Endothelial cell of umbilical vein (primary cell): Measurements from ENCODE around the gene COX7A2L. TPM values are rescaled to one million over a fixed set of nuclear protein-coding genes. Genes with fewer than 3 reads are reported as not detected.

Experiments
- BruUV-seq: library from RNA; stranded (reverse); fragments of 400-500 nt; replicated peaks from 2 replicates; lab custom pipeline; 2021; lab: Mats Ljungman, UMichigan
- CTCF ChIA-PET: fragments of 300-600, 350-600 bp; sonication (Branson Sonifier 250); formaldehyde crosslinking; loops from one replicate; lab custom pipeline; 2021; ENCODE audit warnings: antibody characterized with exemption, inconsistent platforms; lab: Charles Lee
- POLR2A ChIA-PET: fragments of 300-600, 350-600 bp; sonication (Branson Sonifier 250); formaldehyde crosslinking; loops from one replicate; lab custom pipeline; 2021; ENCODE audit warnings: antibody characterized with exemption, inconsistent platforms; lab: Charles Lee
- DNase-seq: peaks from one replicate; pipeline ENCODE4 v3.0.0-alpha.2; 2011; ENCODE audit warnings: low read depth, low spot score
- FAIRE-seq: peaks from 2 replicates; lab custom pipeline; 2011; peaks lifted over from hg19 to GRCh38; lab: Jason Lieb, UNC
- H2AFZ ChIP-seq: 2 replicates; pipeline ENCODE4 v1.6.0; 2012; ENCODE audit warnings: low read depth, low read length, control low read depth, inconsistent platforms
- H3K27ac ChIP-seq: 2 replicates; pipeline ENCODE4 v1.5.1; 2011; ENCODE audit warnings: low read depth, mild to moderate bottlenecking, control low read depth, low read length, moderate library complexity; ENCODE audit not compliant: insufficient read depth
- H3K27me3 ChIP-seq, 2 experiments: 2 replicates each; pipeline versions ENCODE4 v1.6.0 to v1.6.1; 2011; ENCODE audit warnings: low read length in 2 of 2, mixed read lengths in 1 of 2; ENCODE audit not compliant: control insufficient read depth in 2 of 2, insufficient read depth in 2 of 2
- H3K36me3 ChIP-seq, 2 experiments: 2 replicates in 1 of 2; 3 replicates in 1 of 2; pipeline ENCODE4 v1.5.1; 2011; ENCODE audit warnings: low read length in 2 of 2, mild to moderate bottlenecking in 1 of 2, moderate library complexity in 1 of 2; ENCODE audit not compliant: control insufficient read depth in 2 of 2, insufficient read depth in 2 of 2; ENCODE audit errors: extremely low read depth in 1 of 2
- H3K4me1 ChIP-seq: 3 replicates; pipeline ENCODE4 v1.5.1; 2011; ENCODE audit warnings: mild to moderate bottlenecking, low read length; ENCODE audit not compliant: control insufficient read depth, insufficient read depth; ENCODE audit errors: extremely low read depth
- H3K4me2 ChIP-seq: 2 replicates; pipeline ENCODE4 v1.6.1; 2011; ENCODE audit warnings: low read length, control low read depth, mixed read lengths; ENCODE audit not compliant: insufficient read depth
- H3K4me3 ChIP-seq, 3 experiments: fragments of 200-600 bp in 1 of 3; sonication (generic), shearing (Covaris generic) in 1 of 3; replicated peaks in 1 of 3; 2 replicates each; pipeline ENCODE4 v1.5.1; 2011 to 2016; ENCODE audit warnings: control low read depth in 3 of 3, low read length in 3 of 3, mild to moderate bottlenecking in 2 of 3, inconsistent platforms in 1 of 3, low read depth in 1 of 3, moderate library complexity in 1 of 3; ENCODE audit not compliant: insufficient read depth in 1 of 3
- H3K79me2 ChIP-seq: 2 replicates; pipeline ENCODE4 v1.6.0; 2012; ENCODE audit warnings: low read length, inconsistent platforms; ENCODE audit not compliant: control insufficient read depth, insufficient read depth
- H3K9ac ChIP-seq: replicated peaks from 2 replicates; pipeline ENCODE3; 2011; ENCODE audit warnings: low read length, control low read depth; ENCODE audit not compliant: insufficient read depth; ENCODE audit errors: extremely low read depth
- H3K9me1 ChIP-seq: replicated peaks from 3 replicates; pipeline ENCODE4 v1.6.0; 2011; ENCODE audit warnings: mild to moderate bottlenecking, low read length; ENCODE audit not compliant: control insufficient read depth, insufficient read depth; ENCODE audit errors: extremely low read depth
- H3K9me3 ChIP-seq: replicated peaks from 2 replicates; pipeline ENCODE4 v1.5.1; 2012; ENCODE audit warnings: low read length, inconsistent platforms; ENCODE audit not compliant: control insufficient read depth, insufficient read depth
- H4K20me1 ChIP-seq: replicated peaks from 2 replicates; pipeline ENCODE3; 2011; ENCODE audit warnings: mild to moderate bottlenecking, low read length; ENCODE audit not compliant: control insufficient read depth, insufficient read depth; ENCODE audit errors: extremely low read depth
- EZH2 ChIP-seq: IDR thresholded peaks from 2 replicates; pipeline ENCODE4 v1.6.1; 2012; ENCODE audit warnings: borderline replicate concordance, low read depth, mild to moderate bottlenecking, moderate library complexity, low read length, inconsistent platforms; ENCODE audit not compliant: severe bottlenecking
- FOS ChIP-seq: IDR thresholded peaks from 2 replicates; pipeline ENCODE4 v1.6.1; 2011; ENCODE audit warnings: mild to moderate bottlenecking, low read length, moderate library complexity, borderline replicate concordance; ENCODE audit not compliant: insufficient read depth
- GATA2 ChIP-seq: IDR thresholded peaks from 2 replicates; pipeline ENCODE4 v1.7.0; 2011; ENCODE audit warnings: low read depth, mild to moderate bottlenecking, moderate library complexity, mixed read lengths, low read length; ENCODE audit not compliant: insufficient read length, insufficient read depth
- JUN ChIP-seq: IDR thresholded peaks from 2 replicates; pipeline ENCODE4 v1.6.1; 2011; ENCODE audit warnings: borderline replicate concordance, low read depth; ENCODE audit not compliant: insufficient read length, insufficient read depth
- MYC ChIP-seq: IDR thresholded peaks from one replicate; pipeline ENCODE4 v1.6.1; 2011; ENCODE audit warnings: mild to moderate bottlenecking, low read depth, low read length
- POLR2A ChIP-seq: IDR thresholded peaks from 2 replicates; pipeline ENCODE4 v1.6.1; 2012; ENCODE audit warnings: low read depth, mild to moderate bottlenecking, control low read depth, low read length
- POLR2AphosphoS5 ChIP-seq: IDR thresholded peaks from 2 replicates; pipeline ENCODE4 v1.6.1; 2012; ENCODE audit warnings: low read depth, mild to moderate bottlenecking, control low read depth, low read length, moderate library complexity; ENCODE audit not compliant: insufficient read depth
- dilution Hi-C: fragments of 300-500 bp; cut with MboI; formaldehyde crosslinking; loops from one replicate; pipeline ENCODE4 v1.15.0; 2019; ENCODE audit warnings: low sequenced_read_pairs; ENCODE audit not compliant: extremely low pct_ligation_motif_present
- intact Hi-C: fragments of 100-400 bp; cut with micrococcal nuclease; formaldehyde crosslinking; loops from one replicate; pipeline ENCODE4 v1.10.0; 2022
- polyA plus RNA-seq, 4 experiments: library from polyadenylated mRNA; depleted of rRNA in 3 of 4; stranded (reverse) in 3 of 4; unstranded in 1 of 4; fragments of >200 nt; gene quantifications; 2 replicates each; pipeline versions ENCODE4 v1.2.1 to v1.2.3, GENCODE V29; 2011 to 2012; ENCODE audit warnings: missing spikeins in 1 of 4
- total RNA-seq: library from RNA; stranded (reverse); gene quantifications from 2 replicates; pipeline ENCODE4 v1.2.3, GENCODE V29; 2021
- TF ChIP-seq, protein P1 (sequence below), 2 donors: IDR thresholded peaks; 1 replicate in 1 of 2; 2 replicates in 1 of 2; pipeline ENCODE4 v1.5.1; 2011; ENCODE audit warnings: low read length in 2 of 2, mild to moderate bottlenecking in 2 of 2, moderate library complexity in 2 of 2, control low read depth in 1 of 2, inconsistent platforms in 1 of 2, low read depth in 1 of 2; ENCODE audit not compliant: insufficient read depth in 1 of 2; ENCODE audit errors: extremely low read depth in 1 of 2
- TF ChIP-seq, protein P2 (sequence below): IDR thresholded peaks from 2 replicates; pipeline ENCODE4 v1.6.1; 2011; ENCODE audit not compliant: insufficient read depth, insufficient read length

Gene COX7A2L
- total and polyA plus RNA-seq, 2 donors (not counting 3 experiments of a cell fraction or from before 2014, with no cell fraction given) = 94.2 to 119 TPM

DNA sequence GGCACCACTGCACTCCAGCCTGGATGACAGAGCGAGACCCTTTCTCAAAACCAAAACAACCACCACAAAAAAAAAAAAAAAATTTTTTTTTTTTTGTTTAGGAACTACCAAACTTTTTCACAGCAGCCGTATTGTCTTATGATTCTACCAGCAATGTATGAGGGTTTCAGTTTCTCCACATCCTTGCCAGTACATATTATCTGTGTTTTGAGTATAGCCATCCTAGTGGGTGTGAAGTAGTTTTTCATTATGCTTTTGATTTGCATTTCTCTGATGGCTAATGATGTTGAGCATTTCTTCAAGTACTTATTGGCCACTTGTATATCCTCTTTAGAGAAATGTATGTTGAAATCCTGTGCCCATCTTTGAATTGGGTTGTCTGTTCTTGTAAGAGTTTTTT lies 51.7 kb downstream of the COX7A2L start:
- no peaks in the 10 kb centered on the region for H3K79me2 ChIP-seq
- TF ChIP-seq GATA2 (no peak), FOS (no peak), POLR2AphosphoS5 (no peak), JUN (no peak), MYC (no peak), POLR2A (no peak), EZH2 (no peak)
- TF ChIP-seq, protein P1, sequence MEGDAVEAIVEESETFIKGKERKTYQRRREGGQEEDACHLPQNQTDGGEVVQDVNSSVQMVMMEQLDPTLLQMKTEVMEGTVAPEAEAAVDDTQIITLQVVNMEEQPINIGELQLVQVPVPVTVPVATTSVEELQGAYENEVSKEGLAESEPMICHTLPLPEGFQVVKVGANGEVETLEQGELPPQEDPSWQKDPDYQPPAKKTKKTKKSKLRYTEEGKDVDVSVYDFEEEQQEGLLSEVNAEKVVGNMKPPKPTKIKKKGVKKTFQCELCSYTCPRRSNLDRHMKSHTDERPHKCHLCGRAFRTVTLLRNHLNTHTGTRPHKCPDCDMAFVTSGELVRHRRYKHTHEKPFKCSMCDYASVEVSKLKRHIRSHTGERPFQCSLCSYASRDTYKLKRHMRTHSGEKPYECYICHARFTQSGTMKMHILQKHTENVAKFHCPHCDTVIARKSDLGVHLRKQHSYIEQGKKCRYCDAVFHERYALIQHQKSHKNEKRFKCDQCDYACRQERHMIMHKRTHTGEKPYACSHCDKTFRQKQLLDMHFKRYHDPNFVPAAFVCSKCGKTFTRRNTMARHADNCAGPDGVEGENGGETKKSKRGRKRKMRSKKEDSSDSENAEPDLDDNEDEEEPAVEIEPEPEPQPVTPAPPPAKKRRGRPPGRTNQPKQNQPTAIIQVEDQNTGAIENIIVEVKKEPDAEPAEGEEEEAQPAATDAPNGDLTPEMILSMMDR (IDR thresholded peaks at IDR 0.05; ENCODE audit: extremely low read depth in 1 of 2, insufficient read depth in 1 of 2, low read depth in 1 of 2, low read length in 2 of 2) = no peak
- TF ChIP-seq, protein P2, sequence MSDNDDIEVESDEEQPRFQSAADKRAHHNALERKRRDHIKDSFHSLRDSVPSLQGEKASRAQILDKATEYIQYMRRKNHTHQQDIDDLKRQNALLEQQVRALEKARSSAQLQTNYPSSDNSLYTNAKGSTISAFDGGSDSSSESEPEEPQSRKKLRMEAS = no peak
- ChIA-PET POLR2A (no interaction called here), CTCF (no interaction called here)
- intact Hi-C loops = no loop called here
- no TSS peak for BruUV-seq
- H3K27ac ChIP-seq = no peak overlapping the region
- H3K9me1 ChIP-seq = no peaks in the 10 kb centered on the region
- FAIRE-seq (no peak), DNase-seq (no peak)
- dilution Hi-C loops = no loop called here
- no peak overlapping the region for H2AFZ ChIP-seq
- H3K9me3 ChIP-seq = no peaks in the 10 kb centered on the region
- H3K27me3 ChIP-seq = no peaks in the 10 kb centered on the region
- no peak overlapping the region for H3K4me3 ChIP-seq
- H3K4me1 ChIP-seq = no peaks in the 10 kb centered on the region
- no peak overlapping the region for H3K4me2 ChIP-seq
- H3K9ac ChIP-seq = no peak overlapping the region
- H4K20me1 ChIP-seq = no peaks in the 10 kb centered on the region
- peaks cover 0 to 2% of the 10 kb centered on the region in 2 experiments for H3K36me3 ChIP-seq
